Peyer's patch (tissue), 4 donors: Measurements from ENCODE around the gene SLC32A1. TPM values are rescaled to one million over a fixed set of nuclear protein-coding genes. Genes with fewer than 3 reads are reported as not detected.

Source experiments
- DNase-seq, 3 donors: peaks; one replicate each; pipeline ENCODE4 v3.0.0-alpha.2; 2017 to 2019
- H3K27ac ChIP-seq, 4 donors: fragments of 200-600 bp; sonication (generic); one replicate each; pipeline ENCODE4 v1.5.1; 2016 to 2019
- H3K27me3 ChIP-seq, 2 donors: fragments of 200-600 bp; sonication (generic); one replicate each; pipeline ENCODE4 v1.5.1; 2019
- H3K36me3 ChIP-seq, 3 donors: fragments of 200-600 bp; sonication (generic); one replicate each; pipeline ENCODE4 v1.5.1; 2016 to 2019
- H3K4me1 ChIP-seq, 4 donors: fragments of 200-600 bp; sonication (generic); one replicate each; pipeline ENCODE4 v1.5.1; 2016 to 2019
- H3K4me3 ChIP-seq, 4 donors: fragments of 200-600 bp; sonication (generic); 1 replicate in 3 of 4; 2 replicates in 1 of 4; pipeline ENCODE4 v1.5.1; 2016 to 2019; ENCODE audit warnings: mild to moderate bottlenecking in 1 of 4
- H3K9me3 ChIP-seq, 4 donors: fragments of 200-600 bp; sonication (generic); one replicate each; pipeline ENCODE4 v1.5.1; 2016 to 2019; ENCODE audit warnings: mild to moderate bottlenecking in 1 of 4
- CTCF ChIP-seq, 6 experiments: fragments of 450-650 bp in 4 of 6; fragments of 200-600 bp in 2 of 6; sonication (generic) in 1 of 6; IDR thresholded peaks; one replicate each; pipeline ENCODE4 v1.5.1; 2017 to 2019; ENCODE audit warnings: antibody characterized with exemption in 6 of 6, mild to moderate bottlenecking in 3 of 6, moderate library complexity in 1 of 6
- POLR2A ChIP-seq, 2 donors: fragments of 450-650 bp; IDR thresholded peaks; one replicate each; pipeline ENCODE4 v1.5.1; 2017; ENCODE audit warnings: antibody characterized with exemption in 2 of 2, mild to moderate bottlenecking in 2 of 2, moderate library complexity in 2 of 2
- small RNA-seq, 2 donors: library from RNA; depleted of rRNA; stranded (forward); fragments of <200 nt; gene quantifications; one replicate each; pipeline ENCODE3, GENCODE V24; 2016
- total RNA-seq, 4 donors: library from RNA; depleted of rRNA; stranded (reverse); fragments of >200 nt; gene quantifications; one replicate each; pipeline ENCODE4 v1.1.0, GENCODE V29; 2016

Gene SLC32A1
- total RNA-seq, 4 donors from 2014 or later: not detected

- DNase-seq: no peak
- H3K27ac ChIP-seq: no peak overlapping the region
- H3K36me3 ChIP-seq: peaks cover 0 to 57% (median 0%) of the 10 kb centered on the region in 3 donors
- no peaks in the 10 kb centered on the region for H3K9me3 ChIP-seq
- TF ChIP-seq POLR2A (IDR thresholded peaks at IDR 0.05): no peak
- no peak for TF ChIP-seq CTCF (IDR thresholded peaks at IDR 0.05)
- no peaks in the 10 kb centered on the region for H3K27me3 ChIP-seq
- no peak overlapping the region for H3K4me3 ChIP-seq
- H3K4me1 ChIP-seq: no peaks in the 10 kb centered on the region
These were observed 49.9 kb downstream of the SLC32A1 start for GRCh38 chr20:38774167-38774566.

GRCh38 chr20:38776363-38776762 lies 52.1 kb downstream of the SLC32A1 start:
- H3K9me3 ChIP-seq: no peaks in the 10 kb centered on the region
- no peak for DNase-seq
- no peak overlapping the region for H3K27ac ChIP-seq
- TF ChIP-seq POLR2A (IDR thresholded peaks at IDR 0.05) (no peak), CTCF (IDR thresholded peaks at IDR 0.05) (no peak)
- H3K4me1 ChIP-seq: no peaks in the 10 kb centered on the region
- no peak overlapping the region for H3K4me3 ChIP-seq
- peaks cover 0 to 37% (median 0%) of the 10 kb centered on the region in 3 donors for H3K36me3 ChIP-seq
- no peaks in the 10 kb centered on the region for H3K27me3 ChIP-seq

Small RNA genes within 50 kb of the gene (small RNA-seq; reads per million reads assigned to genes)
- gene RF00017: 0 reads per million in 2 donors

Other genes starting within 250 kb of the SLC32A1 start
- gene ADIG, start 143.3 kb upstream of the SLC32A1 start, total RNA-seq: not detected
- gene ARHGAP40, start 122.7 kb upstream of the SLC32A1 start, total RNA-seq: not detected
- 10 to 100 TPM in 2 of 4 donors, 1 to 10 TPM in 2; 5.1 to 32.2 (median 11.0) TPM for gene ACTR5, start 24.0 kb downstream of the SLC32A1 start, total RNA-seq
- 10 to 100 TPM in 1 of 4 donors, 1 to 10 TPM in 3; 3.2 to 41.3 (median 7.2) TPM for gene PPP1R16B, start 81.2 kb downstream of the SLC32A1 start, total RNA-seq
- gene FAM83D, start 201.9 kb downstream of the SLC32A1 start, total RNA-seq: 10 to 100 TPM in 1 of 4 donors, 1 to 10 TPM in 3; 6.3 to 13.5 (median 7.8) TPM
- 10 to 100 TPM; 14.0 to 32.4 (median 18.1) TPM for gene DHX35, start 237.9 kb downstream of the SLC32A1 start, total RNA-seq